GM13976 (cell line): ENCODE results near the gene RAC2.

Source experiments
- DNase-seq: peaks from one replicate; pipeline ENCODE4 v3.0.0; 2012; ENCODE audit warnings: low spot score
- CTCF ChIP-seq: IDR thresholded peaks from 2 replicates; pipeline ENCODE4 v1.5.1; 2012; ENCODE audit warnings: borderline replicate concordance, mild to moderate bottlenecking; ENCODE audit not compliant: insufficient read depth; ENCODE audit errors: extremely low read depth, missing control alignments, control extremely low read depth
- in situ Hi-C: fragments of 300-500 bp; cut with MboI; formaldehyde crosslinking; loops from one replicate; pipeline ENCODE4 v1.12.0; 2022; ENCODE audit warnings: low sequenced_read_pairs, mixed read lengths, inconsistent platforms; ENCODE audit not compliant: unreplicated experiment

Gene RAC2

GRCh38 chr22:37273126-37273845 lies 29.2 kb upstream of the RAC2 start:
- no peak for DNase-seq
- no peak for TF ChIP-seq CTCF
- in situ Hi-C loops = no loop called here

- in situ Hi-C loops = no loop called here
- no peak for TF ChIP-seq CTCF
- DNase-seq = no peak
Measured at GRCh38 chr22:37270928-37271650, 27.0 kb upstream of the RAC2 start.

DNA sequence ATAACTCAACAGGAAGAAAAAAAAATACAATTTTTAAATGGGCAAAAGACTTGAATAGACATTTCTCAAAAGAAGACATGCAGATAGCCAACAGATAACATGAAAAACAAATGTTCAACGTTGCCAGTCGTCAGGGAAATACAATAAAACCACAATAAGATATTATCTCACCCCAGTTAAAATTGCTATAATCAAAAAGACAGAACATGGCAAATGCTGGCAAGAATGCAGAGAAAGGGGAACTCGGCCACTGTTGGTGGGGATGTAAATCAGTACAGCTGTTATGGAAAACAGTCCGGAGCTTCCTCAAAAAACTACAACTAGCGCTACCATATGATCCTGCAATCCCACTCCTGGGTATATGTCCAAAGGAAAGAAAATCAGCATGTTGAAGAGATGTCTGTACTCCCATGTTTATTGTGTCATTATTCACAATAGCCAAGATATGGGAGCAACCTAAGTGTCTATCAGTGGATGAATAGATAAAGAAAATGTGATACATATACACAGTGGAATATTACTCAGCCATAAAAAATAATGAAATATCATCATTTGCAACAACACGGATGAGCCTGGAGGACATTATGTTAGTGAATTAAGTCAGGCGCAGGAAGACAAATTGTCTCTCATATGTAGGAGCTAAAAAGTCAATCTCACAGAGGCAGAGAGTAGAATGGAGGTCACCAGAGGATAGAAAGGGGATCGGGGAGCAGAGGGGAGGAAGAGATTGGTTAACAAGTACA lies 26.0 kb upstream of the RAC2 start:
- DNase-seq = no peak
- in situ Hi-C loops = no loop called here
- TF ChIP-seq CTCF = no peak

DNA sequence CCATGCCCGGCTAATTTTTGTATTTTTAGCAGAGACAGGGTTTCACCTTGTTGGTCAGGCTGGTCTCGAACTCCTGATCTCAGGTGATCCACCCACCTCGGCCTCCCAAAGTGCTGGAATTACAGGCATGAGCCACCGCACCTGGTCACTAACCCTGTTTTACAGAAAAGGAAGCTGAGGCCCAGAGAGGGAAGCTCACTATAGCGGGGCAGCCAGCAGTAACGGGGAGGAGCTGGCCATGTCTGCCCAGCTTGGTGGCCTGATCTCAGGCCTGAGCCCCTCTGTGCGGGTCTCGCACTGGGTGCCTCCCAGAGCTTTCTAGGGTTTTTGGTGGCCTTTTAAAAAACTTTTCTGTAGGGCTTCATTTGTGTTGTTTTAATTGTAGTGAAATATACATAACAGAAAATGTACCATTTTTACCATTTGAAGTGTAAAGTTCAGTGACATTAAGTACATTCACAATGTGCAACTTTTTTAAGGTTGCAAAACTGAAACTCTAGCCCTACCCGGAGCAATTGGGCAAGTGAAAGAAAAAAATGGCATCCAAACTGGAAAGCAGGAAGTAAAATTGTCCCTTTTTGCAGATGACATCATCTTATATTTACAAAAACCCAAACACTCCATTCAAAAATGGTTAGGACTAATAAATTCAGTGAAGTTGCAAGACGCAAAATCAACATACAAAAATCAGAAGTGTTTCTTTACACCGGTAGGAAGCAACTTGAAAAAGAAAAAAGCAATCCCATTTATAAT lies 23.8 kb upstream of the RAC2 start:
- DNase-seq = no peak
- no peak for TF ChIP-seq CTCF
- in situ Hi-C loops = no loop called here

DNA sequence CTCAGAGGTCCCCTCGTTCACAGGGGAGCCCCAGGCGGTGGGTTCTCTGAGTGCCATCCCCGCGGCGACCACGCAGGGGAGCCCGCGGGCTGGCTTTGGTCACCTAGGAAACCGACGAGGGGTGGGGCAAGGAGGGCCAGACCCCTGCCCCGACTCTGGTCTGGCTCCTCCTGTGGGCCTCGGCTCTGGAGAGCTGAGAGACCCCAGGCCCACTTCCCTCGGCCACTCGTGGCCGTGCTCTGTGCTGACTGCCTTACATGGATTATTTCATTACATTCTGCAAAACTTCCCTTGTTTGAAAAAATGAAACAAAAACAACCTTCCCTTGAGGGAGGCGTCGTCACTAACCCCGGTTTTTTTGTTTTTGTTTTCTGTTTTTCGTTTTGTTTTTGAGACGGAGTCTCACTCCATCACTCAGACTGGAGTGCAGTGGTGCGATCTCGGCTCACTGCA lies 23.1 kb upstream of the RAC2 start:
- DNase-seq = peak; percentile 85
- in situ Hi-C loops = no loop called here
- TF ChIP-seq CTCF = peak; percentile 90

DNA sequence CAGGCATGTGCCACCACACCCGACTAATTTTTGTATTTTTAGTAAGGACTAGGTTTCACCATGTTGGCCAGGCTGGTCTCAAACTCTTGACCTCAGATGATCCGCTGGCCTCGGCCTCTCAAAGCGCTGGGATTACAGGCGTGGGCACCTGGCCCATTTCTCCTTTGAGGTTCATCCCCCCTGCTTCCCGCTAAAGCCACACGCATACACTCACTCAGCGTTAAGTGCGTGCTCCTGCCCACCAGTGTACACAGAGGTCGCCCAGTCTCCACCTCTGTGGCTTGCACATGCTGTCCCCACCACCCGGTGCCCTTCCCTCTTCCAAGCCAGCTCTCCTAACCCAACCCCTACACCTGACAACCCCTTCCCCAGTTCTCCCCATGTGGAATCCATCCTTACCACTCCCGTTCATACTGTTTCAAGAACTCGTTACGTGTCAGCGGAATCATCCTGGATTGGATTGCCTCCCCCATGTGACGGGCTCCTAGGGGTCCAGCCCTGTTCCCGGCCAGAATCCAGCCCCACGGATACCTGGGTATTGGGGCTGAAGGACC lies 22.6 kb upstream of the RAC2 start:
- in situ Hi-C loops = no loop called here
- no peak for DNase-seq
- no peak for TF ChIP-seq CTCF
